Transverse colon (tissue), 4 donors: ENCODE results near the gene ENTPD5.

Experiments
- POLR2AphosphoS5 ChIP-seq, 3 donors: sonication (generic); formaldehyde crosslinking; IDR thresholded peaks; one replicate each; pipeline ENCODE4 v1.6.1; 2016; ENCODE audit warnings: antibody characterized with exemption in 3 of 3
- TF ChIP-seq, protein P1 (sequence below), 5 experiments: fragments of 200-600 bp in 3 of 5; fragments of 450-650 bp in 2 of 5; sonication (generic) in 3 of 5; IDR thresholded peaks; 1 replicate in 2 of 5; 2 replicates in 3 of 5; pipeline ENCODE4 v1.5.1; 2016 to 2017; ENCODE audit warnings: antibody characterized with exemption in 5 of 5, inconsistent platforms in 3 of 5, mild to moderate bottlenecking in 2 of 5, moderate library complexity in 1 of 5

GRCh38 chr14:74015963-74016362, 3.1 kb downstream of the ENTPD5 start:
- TF ChIP-seq, protein P1, sequence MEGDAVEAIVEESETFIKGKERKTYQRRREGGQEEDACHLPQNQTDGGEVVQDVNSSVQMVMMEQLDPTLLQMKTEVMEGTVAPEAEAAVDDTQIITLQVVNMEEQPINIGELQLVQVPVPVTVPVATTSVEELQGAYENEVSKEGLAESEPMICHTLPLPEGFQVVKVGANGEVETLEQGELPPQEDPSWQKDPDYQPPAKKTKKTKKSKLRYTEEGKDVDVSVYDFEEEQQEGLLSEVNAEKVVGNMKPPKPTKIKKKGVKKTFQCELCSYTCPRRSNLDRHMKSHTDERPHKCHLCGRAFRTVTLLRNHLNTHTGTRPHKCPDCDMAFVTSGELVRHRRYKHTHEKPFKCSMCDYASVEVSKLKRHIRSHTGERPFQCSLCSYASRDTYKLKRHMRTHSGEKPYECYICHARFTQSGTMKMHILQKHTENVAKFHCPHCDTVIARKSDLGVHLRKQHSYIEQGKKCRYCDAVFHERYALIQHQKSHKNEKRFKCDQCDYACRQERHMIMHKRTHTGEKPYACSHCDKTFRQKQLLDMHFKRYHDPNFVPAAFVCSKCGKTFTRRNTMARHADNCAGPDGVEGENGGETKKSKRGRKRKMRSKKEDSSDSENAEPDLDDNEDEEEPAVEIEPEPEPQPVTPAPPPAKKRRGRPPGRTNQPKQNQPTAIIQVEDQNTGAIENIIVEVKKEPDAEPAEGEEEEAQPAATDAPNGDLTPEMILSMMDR (IDR thresholded peaks at IDR 0.05): no peak
- TF ChIP-seq POLR2AphosphoS5 (IDR thresholded peaks at IDR 0.05): no peak
